ENCODE results near the gene CIB4. TPM values are rescaled to one million over a fixed set of nuclear protein-coding genes. Genes with fewer than 3 reads are reported as not detected.

Gene CIB4
- total and polyA plus RNA-seq, 2 of the 4 experiments (the other 2 are of a cell fraction), result not detected

DNA sequence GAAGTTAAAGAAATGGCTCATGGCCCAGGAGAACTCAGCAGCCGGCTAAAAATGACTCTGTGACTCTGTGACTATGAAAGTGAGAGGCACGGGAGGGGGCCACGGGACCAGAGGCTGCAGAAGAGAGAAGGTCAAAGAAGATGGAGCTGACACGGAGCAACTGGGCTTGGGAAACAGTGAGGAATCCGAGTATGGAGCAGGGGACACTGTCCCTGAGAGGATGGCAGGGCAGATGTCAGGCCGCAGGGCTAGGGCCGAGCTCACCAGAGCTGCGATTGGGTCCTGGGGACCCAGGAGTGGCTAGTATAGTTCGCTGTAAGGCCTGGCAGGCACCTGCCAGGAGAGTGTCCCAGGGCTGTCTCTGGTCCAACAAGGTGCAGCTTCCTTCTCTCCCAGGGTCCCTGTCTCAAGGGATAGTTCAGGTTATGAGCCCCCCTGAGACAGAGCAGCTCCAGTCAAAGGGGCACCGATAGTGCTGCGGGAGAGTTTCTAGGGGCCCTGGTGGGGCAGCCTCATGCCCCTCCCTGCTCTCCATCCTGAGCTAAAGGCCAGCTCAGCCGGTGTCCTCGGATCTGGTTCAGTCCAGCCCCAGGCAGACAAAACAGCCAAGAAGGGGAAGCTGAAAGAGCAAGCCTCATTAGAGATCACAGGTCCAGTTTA lies 42.7 kb downstream of the CIB4 start:
- BruUV-seq (replicated peaks), result no TSS peak
- Histone ChIP-seq H3K4me3 (ENCODE audit: insufficient read depth, low read depth, low read length) (no peak overlapping the region), H4K5ac (ENCODE audit: low read depth, low read length) (no peak overlapping the region), H2AFZ (replicated peaks; ENCODE audit: low read length, poor library complexity) (no peak overlapping the region), H2AK9ac (replicated peaks; ENCODE audit: low read depth, low read length, poor library complexity) (no peak overlapping the region), H3K79me1 (ENCODE audit: low read depth in 1 of 2, low read length in 2 of 2) (no peaks in the 10 kb centered on the region), H3K4me1 (ENCODE audit: control insufficient read depth, insufficient read depth, low read length) (no peaks in the 10 kb centered on the region), H3K4ac (ENCODE audit: low read depth, low read length) (no peak overlapping the region), H3K18ac (ENCODE audit: low read depth, low read length) (no peak overlapping the region), H3K14ac (replicated peaks; ENCODE audit: low read depth, low read length) (no peak overlapping the region), H3K9me3 (ENCODE audit: control insufficient read depth, insufficient read depth, low read length) (no peaks in the 10 kb centered on the region), H4K20me1 (ENCODE audit: insufficient read depth, low read length) (no peaks in the 10 kb centered on the region), H2BK120ac (ENCODE audit: low read depth, low read length) (no peak overlapping the region), H3K9ac (ENCODE audit: low read depth, low read length) (no peak overlapping the region), H2BK15ac (ENCODE audit: low read depth, low read length) (no peak overlapping the region), H3K27ac (ENCODE audit: insufficient read depth, low read length) (no peak overlapping the region), H3K4me2 (ENCODE audit: low read depth, low read length) (no peak overlapping the region), H2AK5ac (ENCODE audit: low read depth, low read length) (no peak overlapping the region), H3K56ac (ENCODE audit: extremely low read depth, insufficient read depth, low read length) (no peak overlapping the region), H3K27me3 (ENCODE audit: control insufficient read depth, insufficient read depth, low read length) (peaks cover 33% of the 10 kb centered on the region), H3K23ac (ENCODE audit: low read depth, low read length) (no peak overlapping the region), H2BK5ac (ENCODE audit: low read depth, low read length, poor library complexity, severe bottlenecking) (no peak overlapping the region), H3K36me3 (ENCODE audit: control insufficient read depth, insufficient read depth, low read length) (no peaks in the 10 kb centered on the region), H4K8ac (ENCODE audit: low read depth in 2 of 2, low read length in 2 of 2) (no peak overlapping the region), H4K91ac (ENCODE audit: insufficient read depth, low read depth, low read length) (no peak overlapping the region), H2BK20ac (ENCODE audit: low read depth, low read length) (no peak overlapping the region), H3K9me1 (ENCODE audit: insufficient read depth, low read length) (no peaks in the 10 kb centered on the region)
- intact Hi-C loops (cut with micrococcal nuclease) (no loop called here), dilution Hi-C loops (cut with HindIII; ENCODE audit: low sequenced_read_pairs, unreplicated experiment) (no loop called here), in situ Hi-C loops (cut with MboI; ENCODE audit: low sequenced_read_pairs) (no loop called here)
- CTCF ChIA-PET, result interaction anchor here (1.4 kb wide), 1 partner anchor 21 kb away, joined by 3 read pairs; no protein-coding TSS in a partner anchor
- TF ChIP-seq, protein P1, sequence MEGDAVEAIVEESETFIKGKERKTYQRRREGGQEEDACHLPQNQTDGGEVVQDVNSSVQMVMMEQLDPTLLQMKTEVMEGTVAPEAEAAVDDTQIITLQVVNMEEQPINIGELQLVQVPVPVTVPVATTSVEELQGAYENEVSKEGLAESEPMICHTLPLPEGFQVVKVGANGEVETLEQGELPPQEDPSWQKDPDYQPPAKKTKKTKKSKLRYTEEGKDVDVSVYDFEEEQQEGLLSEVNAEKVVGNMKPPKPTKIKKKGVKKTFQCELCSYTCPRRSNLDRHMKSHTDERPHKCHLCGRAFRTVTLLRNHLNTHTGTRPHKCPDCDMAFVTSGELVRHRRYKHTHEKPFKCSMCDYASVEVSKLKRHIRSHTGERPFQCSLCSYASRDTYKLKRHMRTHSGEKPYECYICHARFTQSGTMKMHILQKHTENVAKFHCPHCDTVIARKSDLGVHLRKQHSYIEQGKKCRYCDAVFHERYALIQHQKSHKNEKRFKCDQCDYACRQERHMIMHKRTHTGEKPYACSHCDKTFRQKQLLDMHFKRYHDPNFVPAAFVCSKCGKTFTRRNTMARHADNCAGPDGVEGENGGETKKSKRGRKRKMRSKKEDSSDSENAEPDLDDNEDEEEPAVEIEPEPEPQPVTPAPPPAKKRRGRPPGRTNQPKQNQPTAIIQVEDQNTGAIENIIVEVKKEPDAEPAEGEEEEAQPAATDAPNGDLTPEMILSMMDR (conservative IDR thresholded peaks at IDR 0.05; ENCODE audit: low read depth, low read length), result no peak
- no peak for ATAC-seq (ENCODE audit: low read depth)
- POLR2A ChIA-PET (ENCODE audit: unreplicated experiment), result no interaction called here
- DNase-seq, result no peak
- 56% methylated on average over 4 of the region's 13 CpGs; no CpG with 5 or more reads in 1 of the 2 experiments for WGBS, 2 experiments (ENCODE audit: extremely low coverage in 2 of 2, insufficient read length in 1 of 2)

Measured in IMR-90 (cell line).